Pancreas (tissue), 10 donors: ENCODE measurements around the gene ARHGEF3. TPM values are rescaled to one million over a fixed set of nuclear protein-coding genes. Genes with fewer than 3 reads are reported as not detected.
A peak's percentile ranks its signal among the peaks of the same experiment; 100 is the strongest.
"Not testable (repeated sequence)": the region's sequence is repeated elsewhere in the genome, so short reads cannot be mapped to it uniquely, and the experiment has no call there.

Experiments used
- ATAC-seq, 4 donors: fragments of 200-7000 bp; cut with Tn5 transposase; one replicate each; pipeline versions ENCODE4 v1.8.0 to v1.9.1; 2020; ENCODE audit warnings: mild to moderate bottlenecking in 4 of 4, moderate library complexity in 4 of 4
- DNase-seq, 6 donors: peaks; one replicate each; pipeline ENCODE4 v3.0.0-alpha.2; 2020
- FAIRE-seq: peaks from 2 replicates; lab custom pipeline; 2012; peaks lifted over from hg19 to GRCh38; lab: Jason Lieb, UNC
- H3K27ac ChIP-seq, 4 donors: fragments of 200-600 bp; sonication (generic); 1 replicate in 3 of 4; 2 replicates in 1 of 4; pipeline versions ENCODE4 v1.5.0 to v1.8.0; 2020
- H3K27me3 ChIP-seq, 4 donors: fragments of 200-600 bp; one replicate each; pipeline ENCODE4 v1.8.0; 2021
- H3K36me3 ChIP-seq, 3 donors: fragments of 200-600 bp; sonication (generic) in 1 of 3; one replicate each; pipeline versions ENCODE4 v1.5.0 to v1.8.0; 2020 to 2021
- H3K4me1 ChIP-seq, 3 donors: fragments of 200-600 bp; one replicate each; pipeline ENCODE4 v1.8.0; 2021
- H3K4me3 ChIP-seq, 4 donors: fragments of 200-600 bp; sonication (generic) in 2 of 4; one replicate each; pipeline versions ENCODE4 v1.5.0 to v1.8.0; 2020 to 2021
- H3K9me3 ChIP-seq, 4 donors: fragments of 200-600 bp; one replicate each; pipeline ENCODE4 v1.8.0; 2021
- WGBS, 2 donors: extraction: QIAGEN DNeasy Blood & Tissue Kit; methylation state at CpG; one replicate each; pipeline ENCODE4 v1.1.7; 2013; 5-methylcytosine and 5-hydroxymethylcytosine counted together
- intact Hi-C, 3 donors: fragments of 100-400 bp; cut with DNase I; formaldehyde crosslinking; loops; one replicate each; pipeline versions ENCODE4 v1.11.1 to v1.14.2; 2022
- polyA plus RNA-seq, 2 donors: library from polyadenylated mRNA; stranded (reverse); fragments of 200-250 nt; gene quantifications; one replicate each; pipeline ENCODE4 v1.2.3, GENCODE V29; 2013
- total RNA-seq, 6 donors: library from RNA; stranded (reverse); fragmentation: NEBNext Ultra II Directional in 4 of 6; extraction: Animal tissue kit (Norgen Biotek cat#: 25700) in 4 of 6; gene quantifications; one replicate each; pipeline versions ENCODE4 v1.2.1 to v1.2.4, GENCODE V29; 2021 to 2023
- TF ChIP-seq, protein P1 (sequence below), 4 donors: fragments of 200-600 bp; sonication (generic) in 3 of 4; IDR thresholded peaks; one replicate each; pipeline versions ENCODE4 v1.5.0 to v1.8.0; 2021; ENCODE audit warnings: antibody characterized with exemption in 4 of 4
- donor health status: healthy with polysubstance abuse.
- donor health status: DM: no; HTN: no; CAD: no; lungs with moderate emphysema.
- donor health status: DM: no; HTN: no; CAD: no.
- donor health status: control.
- donor health status: control.
- donor health status: Bipolar disorder and iron deficiency.
- donor health status: DM: yes; HTN: yes; CAD: no.
- donor health status: DM: no; HTN: no; CAD: no.
- donor health status: DM: no; HTN: no; CAD: no.
- donor health status: DM: yes; HTN: yes; CAD: no.

ARHGEF3 gene
- total and polyA plus RNA-seq, 8 donors = 11.4 to 36.5 (median 25.6) TPM

DNA sequence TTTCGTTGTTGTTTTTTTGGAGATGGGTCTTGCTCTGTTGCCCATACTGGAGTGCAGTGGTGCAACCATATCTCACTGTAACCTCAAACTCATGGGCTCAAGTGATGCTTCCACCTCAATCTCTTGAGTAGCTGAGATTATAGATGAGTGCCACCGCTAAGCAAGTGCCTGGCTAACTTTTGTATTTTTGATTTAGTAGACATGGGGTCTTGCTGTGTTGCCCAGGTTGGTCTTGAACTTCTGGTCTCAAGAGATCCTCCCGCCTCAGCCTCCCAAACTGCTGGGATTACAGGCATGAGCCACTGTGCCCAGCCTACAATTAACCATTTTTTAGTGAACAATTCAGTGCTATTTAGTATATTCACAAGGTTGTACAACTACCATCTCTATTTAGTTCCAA is 42.2 kb downstream of the ARHGEF3 start:
- Histone ChIP-seq H3K4me3 (no peak overlapping the region), H3K36me3 (no peaks in the 10 kb centered on the region), H3K4me1 (peaks cover 13 to 49% (median 35%) of the 10 kb centered on the region in 3 donors), H3K27me3 (no peaks in the 10 kb centered on the region), H3K9me3 (no peaks in the 10 kb centered on the region), H3K27ac (peak overlapping the region in 3 of 4 donors; percentile 54 to 86 (median 85))
- intact Hi-C loops = no loop called here
- ATAC-seq (no peak), DNase-seq (no peak), FAIRE-seq (no peak)
- WGBS, 2 donors = 78 to 91% methylated on average over 3 of the region's 3 CpGs
- TF ChIP-seq, protein P1, sequence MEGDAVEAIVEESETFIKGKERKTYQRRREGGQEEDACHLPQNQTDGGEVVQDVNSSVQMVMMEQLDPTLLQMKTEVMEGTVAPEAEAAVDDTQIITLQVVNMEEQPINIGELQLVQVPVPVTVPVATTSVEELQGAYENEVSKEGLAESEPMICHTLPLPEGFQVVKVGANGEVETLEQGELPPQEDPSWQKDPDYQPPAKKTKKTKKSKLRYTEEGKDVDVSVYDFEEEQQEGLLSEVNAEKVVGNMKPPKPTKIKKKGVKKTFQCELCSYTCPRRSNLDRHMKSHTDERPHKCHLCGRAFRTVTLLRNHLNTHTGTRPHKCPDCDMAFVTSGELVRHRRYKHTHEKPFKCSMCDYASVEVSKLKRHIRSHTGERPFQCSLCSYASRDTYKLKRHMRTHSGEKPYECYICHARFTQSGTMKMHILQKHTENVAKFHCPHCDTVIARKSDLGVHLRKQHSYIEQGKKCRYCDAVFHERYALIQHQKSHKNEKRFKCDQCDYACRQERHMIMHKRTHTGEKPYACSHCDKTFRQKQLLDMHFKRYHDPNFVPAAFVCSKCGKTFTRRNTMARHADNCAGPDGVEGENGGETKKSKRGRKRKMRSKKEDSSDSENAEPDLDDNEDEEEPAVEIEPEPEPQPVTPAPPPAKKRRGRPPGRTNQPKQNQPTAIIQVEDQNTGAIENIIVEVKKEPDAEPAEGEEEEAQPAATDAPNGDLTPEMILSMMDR (IDR thresholded peaks at IDR 0.05) = no peak

DNA sequence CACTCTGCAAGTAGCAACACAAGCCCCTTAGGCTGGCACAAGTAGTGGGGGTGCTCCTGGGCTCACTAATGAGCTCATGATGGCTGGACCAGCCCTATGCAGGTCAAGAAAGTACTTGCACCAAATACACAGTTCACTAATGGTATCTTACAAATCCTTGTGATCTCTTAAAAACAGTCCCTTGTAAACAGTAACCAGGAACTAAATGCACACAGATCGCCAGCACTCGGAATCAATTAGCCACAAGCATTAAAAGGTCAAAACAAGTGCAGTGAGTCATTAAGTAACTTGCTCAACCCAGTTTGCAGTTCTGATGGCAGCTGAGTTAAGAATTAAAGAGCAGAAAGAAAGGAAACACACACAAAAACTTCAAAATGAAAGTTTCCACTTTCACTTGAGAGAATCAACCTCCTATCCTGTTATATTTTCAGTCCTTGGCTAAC is 43.2 kb downstream of the ARHGEF3 start:
- intact Hi-C loops = no loop called here
- Histone ChIP-seq H3K4me3 (no peak overlapping the region), H3K9me3 (no peaks in the 10 kb centered on the region), H3K27me3 (no peaks in the 10 kb centered on the region), H3K27ac (peak overlapping the region; percentile 52 to 86 (median 70)), H3K36me3 (peaks cover 0 to 6% (median 0%) of the 10 kb centered on the region in 3 donors), H3K4me1 (peaks cover 13 to 53% (median 32%) of the 10 kb centered on the region in 3 donors)
- WGBS, 2 donors = 1 to 5% methylated on average over 2 of the region's 2 CpGs
- FAIRE-seq (no peak), DNase-seq (peak in 3 of 6 donors; percentile 50 to 60 (median 51)), ATAC-seq (peak; percentile 87 to 91 (median 91))
- TF ChIP-seq, protein P1 (IDR thresholded peaks at IDR 0.05) = no peak

DNA sequence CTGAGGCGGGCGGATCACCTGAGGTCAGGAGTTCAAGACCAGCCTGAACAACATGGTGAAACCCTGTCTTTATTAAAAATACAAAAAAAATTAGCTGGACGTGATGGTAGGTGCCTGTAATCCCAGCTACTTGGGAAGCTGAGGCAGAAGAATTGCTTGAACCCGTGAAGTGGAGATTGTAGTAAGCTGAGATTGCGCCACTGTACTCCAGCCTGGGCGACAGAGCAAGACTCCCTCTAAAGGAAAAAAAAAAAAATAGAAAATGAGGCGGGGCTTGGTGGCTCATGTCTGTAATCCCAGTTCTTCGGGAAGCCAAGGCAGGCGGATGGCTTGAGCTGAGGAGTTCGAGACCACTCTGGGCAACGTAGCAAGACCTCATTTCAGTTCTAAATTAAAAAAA is 43.7 kb downstream of the ARHGEF3 start:
- ATAC-seq = peak in 1 of 4 donors; percentile 5
- H3K27ac ChIP-seq = peak overlapping the region; percentile 52 to 86 (median 70)
- H3K36me3 ChIP-seq, H3K27me3 ChIP-seq, FAIRE-seq, H3K4me3 ChIP-seq, intact Hi-C loops, DNase-seq, H3K9me3 ChIP-seq: not testable (repeated sequence)
- peaks cover 13 to 49% (median 29%) of the 10 kb centered on the region in 3 donors for H3K4me1 ChIP-seq
- WGBS, 2 donors = 83 to 85% methylated on average over 11 of the region's 11 CpGs

DNA sequence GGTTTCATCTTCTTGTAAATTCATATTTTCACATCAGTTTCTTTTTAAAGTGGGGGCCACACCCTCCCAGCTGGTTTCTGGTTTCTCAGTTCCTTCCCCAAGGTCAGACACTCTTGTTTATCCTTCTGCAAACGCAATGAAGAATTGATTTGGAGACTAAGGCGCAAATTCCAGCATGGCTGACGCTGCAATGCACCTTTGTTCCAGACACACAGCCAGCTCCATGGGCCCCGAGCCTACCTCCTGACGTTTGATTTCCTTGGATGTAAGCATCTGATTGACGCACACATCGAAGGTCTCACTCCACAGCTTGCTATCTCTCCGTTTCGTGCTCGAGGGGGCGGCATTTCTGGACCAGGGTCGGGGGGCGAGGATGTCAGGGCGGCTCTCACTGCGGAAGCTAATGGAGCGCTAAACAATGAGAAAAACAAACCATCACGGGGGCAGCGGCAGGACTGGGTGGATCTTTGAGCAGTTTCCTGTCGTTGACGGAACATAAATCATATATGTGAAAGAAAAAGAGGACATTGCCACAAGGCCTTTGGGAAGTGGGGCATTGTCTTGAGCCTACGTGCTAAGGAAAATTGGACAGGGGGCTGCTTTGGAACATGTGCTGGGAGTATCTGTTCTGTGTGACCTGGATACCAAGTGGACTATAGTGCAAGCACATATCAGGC is 46.9 kb downstream of the ARHGEF3 start:
- ATAC-seq = peak in 3 of 4 donors; percentile 2 to 7 (median 4)
- no peak overlapping the region for H3K4me3 ChIP-seq
- TF ChIP-seq, protein P1 (IDR thresholded peaks at IDR 0.05) = no peak
- H3K9me3 ChIP-seq = no peaks in the 10 kb centered on the region
- H3K27me3 ChIP-seq = no peaks in the 10 kb centered on the region
- peaks cover 19 to 51% (median 48%) of the 10 kb centered on the region in 3 donors for H3K4me1 ChIP-seq
- DNase-seq = no peak
- peak overlapping the region in 2 of 4 donors; percentile 12 to 51 for H3K27ac ChIP-seq
- 59 to 60% methylated on average over 21 of the region's 21 CpGs for WGBS, 2 donors
- H3K36me3 ChIP-seq = peaks cover 0 to 15% (median 0%) of the 10 kb centered on the region in 3 donors
- intact Hi-C loops = no loop called here
- FAIRE-seq = no peak

DNA sequence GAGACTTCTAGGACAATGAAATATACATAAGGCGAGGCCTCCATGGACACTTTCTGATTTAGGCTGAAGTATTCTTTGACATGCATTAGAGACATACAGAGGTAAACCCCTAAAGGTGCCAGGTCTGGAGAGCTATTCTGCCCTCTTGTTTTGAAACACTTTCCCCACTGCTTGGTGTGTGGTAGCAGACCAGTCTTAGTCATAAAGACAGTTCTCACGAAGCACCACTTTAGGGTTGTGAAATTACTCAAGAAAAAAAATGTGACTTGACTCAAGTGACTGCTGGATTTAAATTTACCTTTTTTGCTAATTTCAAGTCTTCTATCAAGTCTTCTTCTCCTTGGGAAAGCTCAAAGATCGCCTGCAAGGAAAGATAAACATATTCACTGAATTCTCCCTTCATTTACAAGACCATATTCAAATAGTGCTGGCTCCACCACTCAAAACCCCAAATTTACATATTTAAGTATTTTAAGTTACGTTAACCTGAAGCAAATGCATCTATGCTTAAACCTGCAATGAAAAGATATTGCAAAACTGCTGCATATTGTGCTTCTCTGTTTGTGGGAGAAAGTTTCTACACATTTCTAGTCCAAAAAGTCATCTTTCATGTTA is 48.4 kb downstream of the ARHGEF3 start:
- Histone ChIP-seq H3K36me3 (peaks cover 0 to 15% (median 0%) of the 10 kb centered on the region in 3 donors), H3K27ac (peak overlapping the region in 1 of 4 donors; percentile 51), H3K9me3 (no peaks in the 10 kb centered on the region), H3K27me3 (no peaks in the 10 kb centered on the region), H3K4me3 (no peak overlapping the region), H3K4me1 (peaks cover 9 to 49% (median 47%) of the 10 kb centered on the region in 3 donors)
- TF ChIP-seq, protein P1 (IDR thresholded peaks at IDR 0.05) = no peak
- intact Hi-C loops = no loop called here
- DNase-seq (no peak), ATAC-seq (no peak), FAIRE-seq (no peak)
- WGBS, 2 donors = 56 to 61% methylated on average over 4 of the region's 4 CpGs
